Right lobe of liver (tissue), 4 donors: ENCODE results near the gene ABCC2.

Experiments
- POLR2A ChIP-seq: fragments of 450-650 bp; IDR thresholded peaks from one replicate; pipeline ENCODE4 v1.6.1; 2017; ENCODE audit warnings: antibody characterized with exemption, mild to moderate bottlenecking
- TF ChIP-seq, protein P1 (sequence below), 4 donors: fragments of 200-600 bp in 3 of 4; fragments of 450-650 bp in 1 of 4; IDR thresholded peaks; one replicate each; pipeline versions ENCODE4 v1.5.1 to v1.8.0; 2016 to 2022; ENCODE audit warnings: antibody characterized with exemption in 4 of 4, mild to moderate bottlenecking in 2 of 4
- donor health status: DM: no; HTN: no; CAD: no.
- donor health status: DM: no; HTN: no; CAD: no.
- donor health status: DM: no; HTN: yes; CAD: no.

DNA sequence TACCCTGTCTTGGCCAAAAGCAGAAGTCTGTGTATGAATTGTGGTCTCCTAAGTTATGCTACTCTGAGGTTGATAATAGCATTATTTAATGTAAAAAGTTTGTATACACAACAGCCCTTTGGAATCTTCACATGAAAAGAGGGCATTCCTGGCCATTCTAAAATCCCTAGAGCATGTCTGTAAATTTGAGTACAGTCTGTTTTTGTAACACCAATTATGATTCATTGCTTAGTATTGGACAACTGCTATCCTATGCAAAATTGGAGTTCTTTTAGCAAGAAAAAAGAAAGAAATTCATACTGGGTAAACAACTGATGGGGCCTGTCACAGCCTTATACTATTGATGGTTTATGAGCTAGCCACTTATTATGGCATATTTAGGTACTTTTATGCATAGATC lies 40.2 kb upstream of the ABCC2 start:
- TF ChIP-seq, protein P1, sequence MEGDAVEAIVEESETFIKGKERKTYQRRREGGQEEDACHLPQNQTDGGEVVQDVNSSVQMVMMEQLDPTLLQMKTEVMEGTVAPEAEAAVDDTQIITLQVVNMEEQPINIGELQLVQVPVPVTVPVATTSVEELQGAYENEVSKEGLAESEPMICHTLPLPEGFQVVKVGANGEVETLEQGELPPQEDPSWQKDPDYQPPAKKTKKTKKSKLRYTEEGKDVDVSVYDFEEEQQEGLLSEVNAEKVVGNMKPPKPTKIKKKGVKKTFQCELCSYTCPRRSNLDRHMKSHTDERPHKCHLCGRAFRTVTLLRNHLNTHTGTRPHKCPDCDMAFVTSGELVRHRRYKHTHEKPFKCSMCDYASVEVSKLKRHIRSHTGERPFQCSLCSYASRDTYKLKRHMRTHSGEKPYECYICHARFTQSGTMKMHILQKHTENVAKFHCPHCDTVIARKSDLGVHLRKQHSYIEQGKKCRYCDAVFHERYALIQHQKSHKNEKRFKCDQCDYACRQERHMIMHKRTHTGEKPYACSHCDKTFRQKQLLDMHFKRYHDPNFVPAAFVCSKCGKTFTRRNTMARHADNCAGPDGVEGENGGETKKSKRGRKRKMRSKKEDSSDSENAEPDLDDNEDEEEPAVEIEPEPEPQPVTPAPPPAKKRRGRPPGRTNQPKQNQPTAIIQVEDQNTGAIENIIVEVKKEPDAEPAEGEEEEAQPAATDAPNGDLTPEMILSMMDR (IDR thresholded peaks at IDR 0.05): no peak
- no peak for TF ChIP-seq POLR2A
